GM23248 (cell line): ENCODE data around the gene ARID5B. TPM values are rescaled to one million over a fixed set of nuclear protein-coding genes. Genes with fewer than 3 reads are reported as not detected.

Experiments
- DNase-seq: peaks from one replicate; pipeline ENCODE4 v3.0.0-alpha.2; 2015
- H2AFZ ChIP-seq: fragments of 200-600 bp; sonication (generic); 2 replicates; pipeline ENCODE4 v1.6.1; 2016; ENCODE audit warnings: antibody characterized with exemption
- H3F3A ChIP-seq: fragments of 200-600 bp; sonication (generic); 2 replicates; pipeline ENCODE4 v1.6.1; 2016; ENCODE audit warnings: mild to moderate bottlenecking, antibody characterized with exemption, mixed run types; ENCODE audit not compliant: insufficient read depth
- H3K27ac ChIP-seq: fragments of 200-600 bp; sonication (generic); 2 replicates; pipeline ENCODE4 v1.5.1; 2016; ENCODE audit warnings: mild to moderate bottlenecking
- H3K27me3 ChIP-seq: fragments of 200-600 bp; sonication (generic); replicated peaks from 2 replicates; pipeline ENCODE4 v1.6.1; 2016; ENCODE audit warnings: mild to moderate bottlenecking; ENCODE audit not compliant: insufficient read depth
- H3K36me3 ChIP-seq: fragments of 200-600 bp; sonication (generic); 2 replicates; pipeline ENCODE4 v1.6.1; 2016; ENCODE audit warnings: low read depth, mild to moderate bottlenecking
- H3K4me1 ChIP-seq: fragments of 200-600 bp; sonication (generic); 2 replicates; pipeline ENCODE4 v1.6.1; 2016; ENCODE audit warnings: mild to moderate bottlenecking; ENCODE audit not compliant: insufficient read depth
- H3K4me2 ChIP-seq: fragments of 200-600 bp; sonication (generic); one replicate; pipeline ENCODE4 v1.6.1; 2016; ENCODE audit warnings: mild to moderate bottlenecking; ENCODE audit not compliant: unreplicated experiment
- H3K4me3 ChIP-seq: fragments of 200-600 bp; sonication (generic); 2 replicates; pipeline ENCODE4 v1.5.1; 2016; ENCODE audit warnings: mild to moderate bottlenecking
- H3K79me2 ChIP-seq: fragments of 200-600 bp; sonication (generic); 2 replicates; pipeline ENCODE4 v1.6.1; 2016; ENCODE audit warnings: mild to moderate bottlenecking; ENCODE audit not compliant: insufficient read depth
- H3K9ac ChIP-seq: fragments of 200-600 bp; sonication (generic); 2 replicates; pipeline ENCODE4 v1.6.1; 2016; ENCODE audit warnings: mild to moderate bottlenecking
- H3K9me2 ChIP-seq: fragments of 200-600 bp; sonication (generic); 2 replicates; pipeline ENCODE4 v1.6.1; 2016; ENCODE audit warnings: mixed run types, mild to moderate bottlenecking, moderate library complexity; ENCODE audit not compliant: insufficient read depth
- H3K9me3 ChIP-seq: fragments of 200-600 bp; sonication (generic); one replicate; pipeline ENCODE4 v1.6.1; 2017; ENCODE audit warnings: low read depth
- H4K20me1 ChIP-seq: fragments of 200-600 bp; sonication (generic); 2 replicates; pipeline ENCODE4 v1.6.0; 2016; ENCODE audit not compliant: insufficient read depth
- EZH2 ChIP-seq: fragments of 200-600 bp; sonication (generic); IDR thresholded peaks from 2 replicates; pipeline ENCODE4 v1.6.1; 2018; ENCODE audit warnings: antibody characterized with exemption, mild to moderate bottlenecking; ENCODE audit not compliant: insufficient read depth, poor library complexity, severe bottlenecking
- EZH2phosphoT487 ChIP-seq: fragments of 200-600 bp; sonication (generic); IDR thresholded peaks from 2 replicates; pipeline ENCODE4 v1.6.1; 2018; ENCODE audit warnings: antibody characterized with exemption, moderate library complexity, mild to moderate bottlenecking, low read depth; ENCODE audit not compliant: insufficient read depth
- WGBS, 2 experiments: methylation state at CpG; one replicate each; pipeline ENCODE4 v1.1.6; 2015 to 2017; ENCODE audit warnings: low lambda C conversion rate in 2 of 2, low coverage in 1 of 2; ENCODE audit errors: missing lambda C conversion rate in 2 of 2; 5-methylcytosine and 5-hydroxymethylcytosine counted together
- in situ Hi-C: fragments of 300-500 bp; cut with MboI; formaldehyde crosslinking; loops from 2 replicates; pipeline ENCODE4 v1.15.0; 2020
- polyA plus RNA-seq: library from polyadenylated mRNA; unstranded; fragments of >200 nt; fragmentation: Nextera tagmentation; extraction: Ambion mirVana; gene quantifications from 2 replicates; pipeline ENCODE4 v1.2.1, GENCODE V29; 2016
- total RNA-seq: library from RNA; depleted of rRNA; stranded (reverse); fragments of >200 nt; shearing (Covaris generic); gene quantifications from 2 replicates; pipeline ENCODE4 v1.2.3, GENCODE V29; 2014

The ARID5B gene
- total and polyA plus RNA-seq, 2 experiments from 2014 or later: 56.7 to 78.8 TPM

GRCh38 chr10:61905837-61906561 lies 4.5 kb downstream of the ARID5B start:
- WGBS, 2 experiments: 94 to 95% methylated on average over 3 of the region's 3 CpGs
- 0 out of 2 replicates have a peak overlapping the region, but pooled peaks have one; percentile 37 for H3K27ac ChIP-seq
- H2AFZ ChIP-seq: no peak overlapping the region
- H3K9me2 ChIP-seq: no peaks in the 10 kb centered on the region
- H3K4me1 ChIP-seq: peaks cover 9% of the 10 kb centered on the region
- no peak overlapping the region for H3K9ac ChIP-seq
- H4K20me1 ChIP-seq: no peaks in the 10 kb centered on the region
- H3K27me3 ChIP-seq: no peaks in the 10 kb centered on the region
- no peak for DNase-seq
- H3K79me2 ChIP-seq: peaks cover 84% of the 10 kb centered on the region
- no peaks in the 10 kb centered on the region for H3K9me3 ChIP-seq
- TF ChIP-seq EZH2 (no peak), EZH2phosphoT487 (no peak)
- in situ Hi-C loops: loop anchor here (10.0 to 25.0 kb wide), 2 partner anchors 139 to 331 kb away; no protein-coding TSS in a partner anchor
- no peaks in the 10 kb centered on the region for H3K36me3 ChIP-seq
- H3K4me2 ChIP-seq: no peak overlapping the region
- peaks cover 28% of the 10 kb centered on the region for H3F3A ChIP-seq
- no peak overlapping the region for H3K4me3 ChIP-seq

- in situ Hi-C loops: loop anchor here (10.0 to 25.0 kb wide), 2 partner anchors 138 to 331 kb away; no protein-coding TSS in a partner anchor
- Histone ChIP-seq H3K4me2 (no peak overlapping the region), H3K27ac (no peak overlapping the region), H3K9me2 (no peaks in the 10 kb centered on the region), H3K4me3 (no peak overlapping the region), H3K4me1 (peaks cover 9% of the 10 kb centered on the region), H3K36me3 (no peaks in the 10 kb centered on the region), H3F3A (peaks cover 28% of the 10 kb centered on the region), H2AFZ (no peak overlapping the region), H3K27me3 (no peaks in the 10 kb centered on the region), H4K20me1 (no peaks in the 10 kb centered on the region), H3K9ac (no peak overlapping the region), H3K9me3 (no peaks in the 10 kb centered on the region), H3K79me2 (peaks cover 88% of the 10 kb centered on the region)
- no peak for DNase-seq
- WGBS, 2 experiments: 79% methylated on average over 2 of the region's 2 CpGs
- TF ChIP-seq EZH2 (no peak), EZH2phosphoT487 (no peak)
Observed at GRCh38 chr10:61906562-61906901, 5.0 kb downstream of the ARID5B start.

GRCh38 chr10:61907011-61907410 lies 5.5 kb downstream of the ARID5B start:
- Histone ChIP-seq H3K9me3 (no peaks in the 10 kb centered on the region), H3K27ac (no peak overlapping the region), H3K27me3 (no peaks in the 10 kb centered on the region), H3K4me2 (no peak overlapping the region), H3K4me1 (peaks cover 9% of the 10 kb centered on the region), H3K4me3 (no peak overlapping the region), H3K9ac (no peak overlapping the region), H4K20me1 (no peaks in the 10 kb centered on the region), H3K36me3 (no peaks in the 10 kb centered on the region), H3K79me2 (peaks cover 88% of the 10 kb centered on the region), H2AFZ (no peak overlapping the region), H3K9me2 (no peaks in the 10 kb centered on the region), H3F3A (peaks cover 26% of the 10 kb centered on the region)
- 73 to 88% methylated on average over 2 of the region's 2 CpGs for WGBS, 2 experiments
- no peak for TF ChIP-seq EZH2phosphoT487
- TF ChIP-seq EZH2: no peak
- in situ Hi-C loops: loop anchor here (10.0 to 25.0 kb wide), 2 partner anchors 138 to 330 kb away; no protein-coding TSS in a partner anchor
- no peak for DNase-seq

GRCh38 chr10:61907587-61907986 lies 6.1 kb downstream of the ARID5B start:
- WGBS, 2 experiments: 82 to 90% methylated on average over 3 of the region's 3 CpGs
- Histone ChIP-seq H3K4me3 (no peak overlapping the region), H3K79me2 (peaks cover 88% of the 10 kb centered on the region), H3K9me3 (no peaks in the 10 kb centered on the region), H3K9ac (no peak overlapping the region), H3K27me3 (no peaks in the 10 kb centered on the region), H3K36me3 (no peaks in the 10 kb centered on the region), H2AFZ (no peak overlapping the region), H3F3A (peaks cover 20% of the 10 kb centered on the region), H4K20me1 (no peaks in the 10 kb centered on the region), H3K4me2 (no peak overlapping the region), H3K27ac (no peak overlapping the region), H3K9me2 (no peaks in the 10 kb centered on the region), H3K4me1 (peaks cover 9% of the 10 kb centered on the region)
- TF ChIP-seq EZH2 (no peak), EZH2phosphoT487 (no peak)
- in situ Hi-C loops: loop anchor here (10.0 to 25.0 kb wide), 2 partner anchors 137 to 330 kb away; no protein-coding TSS in a partner anchor
- no peak for DNase-seq
